Upper lobe of left lung (tissue), 6 donors: ENCODE data around the gene HOXA5. TPM values are rescaled to one million over a fixed set of nuclear protein-coding genes. Genes with fewer than 3 reads are reported as not detected.

Source experiments
- ATAC-seq, 2 donors: fragments of 200-7000 bp; cut with Tn5 transposase; one replicate each; pipeline ENCODE4 v1.9.1; 2022; ENCODE audit warnings: mild to moderate bottlenecking in 2 of 2, moderate library complexity in 2 of 2; ENCODE audit not compliant: low FRiP score in 2 of 2
- DNase-seq, 2 donors: peaks; one replicate each; pipeline ENCODE4 v3.0.0-alpha.2; 2019 to 2020
- H3K27ac ChIP-seq, 4 donors: fragments of 200-600 bp; sonication (generic); one replicate each; pipeline ENCODE4 v1.5.1; 2016 to 2019
- H3K27me3 ChIP-seq, 4 donors: fragments of 200-600 bp; sonication (generic); one replicate each; pipeline ENCODE4 v1.5.1; 2017 to 2019
- H3K36me3 ChIP-seq, 4 donors: fragments of 200-600 bp; sonication (generic); one replicate each; pipeline ENCODE4 v1.5.1; 2016 to 2019
- H3K4me1 ChIP-seq, 4 donors: fragments of 200-600 bp; sonication (generic); one replicate each; pipeline ENCODE4 v1.5.1; 2018 to 2019
- H3K4me3 ChIP-seq, 4 donors: fragments of 200-600 bp; sonication (generic); one replicate each; pipeline ENCODE4 v1.5.1; 2017 to 2019; ENCODE audit warnings: mild to moderate bottlenecking in 2 of 4, moderate library complexity in 1 of 4
- H3K9me3 ChIP-seq, 4 donors: fragments of 200-600 bp; sonication (generic); one replicate each; pipeline ENCODE4 v1.5.1; 2018 to 2019
- CTCF ChIP-seq, 6 experiments: fragments of 450-650 bp in 4 of 6; fragments of 200-600 bp in 2 of 6; sonication (generic) in 2 of 6; IDR thresholded peaks; one replicate each; pipeline ENCODE4 v1.5.1; 2016 to 2019; ENCODE audit warnings: antibody characterized with exemption in 6 of 6
- EP300 ChIP-seq, 4 donors: sonication (generic); formaldehyde crosslinking; IDR thresholded peaks; one replicate each; pipeline ENCODE4 v1.5.1; 2017; ENCODE audit warnings: antibody characterized with exemption in 4 of 4, control low read depth in 2 of 4
- POLR2A ChIP-seq, 4 donors: fragments of 450-650 bp; IDR thresholded peaks; one replicate each; pipeline ENCODE4 v1.5.1; 2016 to 2017; ENCODE audit warnings: antibody characterized with exemption in 4 of 4, mild to moderate bottlenecking in 2 of 4
- POLR2AphosphoS5 ChIP-seq, 2 donors: sonication (generic); formaldehyde crosslinking; IDR thresholded peaks; one replicate each; pipeline ENCODE4 v1.5.1; 2017; ENCODE audit warnings: antibody characterized with exemption in 2 of 2
- WGBS, 2 donors: methylation state at CpG; one replicate each; pipeline ENCODE4 v1.1.5; 2017 to 2018; 5-methylcytosine and 5-hydroxymethylcytosine counted together
- total RNA-seq, 6 donors: library from RNA; depleted of rRNA in 4 of 6; stranded (reverse); fragments of >200 nt in 4 of 6; gene quantifications; one replicate each; pipeline versions ENCODE4 v1.1.0 to v1.2.1, GENCODE V29; 2016 to 2021
- donor health status: DM: no; HTN: no; CAD: no; lungs with moderate emphysema.
- donor health status: DM: no; HTN: yes; CAD: no; lungs with severe emphysema.

The HOXA5 gene
- total RNA-seq, 6 donors from 2014 or later, result 7.8 to 79.9 (median 16.9) TPM

DNA sequence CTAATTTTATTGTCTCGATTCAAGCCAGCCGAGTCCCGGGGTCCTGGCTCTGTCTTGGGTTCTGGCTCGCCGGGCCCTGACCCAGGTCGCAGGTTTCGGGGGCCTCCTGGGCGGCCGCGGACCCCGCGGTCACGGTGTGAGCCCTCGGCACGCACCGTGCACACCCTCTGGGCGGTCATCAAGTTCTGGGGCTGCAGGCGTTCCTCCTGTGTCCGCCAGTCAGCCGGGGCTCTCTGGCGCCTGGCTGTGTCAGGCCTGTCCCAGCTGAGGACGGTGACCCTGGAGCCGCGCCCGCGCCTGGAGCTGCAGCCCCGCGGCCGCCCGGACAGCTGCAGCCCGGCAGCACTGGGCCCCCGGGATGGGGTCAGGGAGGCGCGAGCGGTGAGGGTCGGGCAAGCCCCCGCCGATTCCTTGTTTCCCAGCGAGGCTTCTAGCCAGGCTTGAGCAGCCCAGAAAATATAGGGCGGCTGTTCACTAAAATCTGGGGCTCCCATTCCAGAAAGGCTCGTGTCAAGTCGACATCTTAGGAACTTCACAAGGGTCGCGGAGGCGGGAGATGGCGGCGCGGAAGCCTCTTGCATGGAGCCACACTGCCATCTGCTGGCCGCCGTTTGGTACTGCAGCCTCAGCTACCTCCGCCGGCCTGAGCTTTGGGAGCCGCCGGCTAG is 17.2 kb upstream of the HOXA5 start:
- peak; percentile 89 to 95 for DNase-seq

GRCh38 chr7:27160145-27160545 is 16.7 kb upstream of the HOXA5 start:
- 50 to 69% methylated on average over 17 to 23 of the region's 23 CpGs for WGBS, 2 donors
- DNase-seq (peak; percentile 14 to 72), ATAC-seq (no peak)
- no peak overlapping the region for H3K27ac ChIP-seq
- no peaks in the 10 kb centered on the region for H3K9me3 ChIP-seq
- peak overlapping the region in 3 of 4 donors; percentile 44 to 73 (median 47) for H3K4me3 ChIP-seq
- H3K27me3 ChIP-seq, result peaks cover 2 to 65% (median 30%) of the 10 kb centered on the region in 4 donors
- H3K4me1 ChIP-seq, result peaks cover 23 to 59% (median 44%) of the 10 kb centered on the region in 4 donors
- TF ChIP-seq POLR2A (IDR thresholded peaks at IDR 0.05) (no peak), POLR2AphosphoS5 (IDR thresholded peaks at IDR 0.05) (no peak), EP300 (IDR thresholded peaks at IDR 0.05) (no peak), CTCF (IDR thresholded peaks at IDR 0.05) (no peak)
- H3K36me3 ChIP-seq, result no peaks in the 10 kb centered on the region

More for the DNA sequence above, 17.2 kb upstream of the HOXA5 start:
- Histone ChIP-seq H3K4me1 (peaks cover 18 to 59% (median 44%) of the 10 kb centered on the region in 4 donors), H3K36me3 (no peaks in the 10 kb centered on the region), H3K27ac (peak overlapping the region in 1 of 4 donors; percentile 68), H3K4me3 (peak overlapping the region; percentile 39 to 73 (median 46)), H3K9me3 (no peaks in the 10 kb centered on the region), H3K27me3 (peaks cover 2 to 65% (median 30%) of the 10 kb centered on the region in 4 donors)
- TF ChIP-seq POLR2AphosphoS5 (IDR thresholded peaks at IDR 0.05) (no peak), EP300 (IDR thresholded peaks at IDR 0.05) (no peak), CTCF (IDR thresholded peaks at IDR 0.05) (peak; percentile 98 to 99 (median 99)), POLR2A (IDR thresholded peaks at IDR 0.05) (no peak)
- WGBS, 2 donors, result 5 to 14% methylated on average over 11 to 34 of the region's 54 CpGs
- ATAC-seq, result peak; percentile 88 to 93

GRCh38 chr7:27159266-27160144 is 16.0 kb upstream of the HOXA5 start:
- ATAC-seq, result no peak
- Histone ChIP-seq H3K27me3 (peaks cover 0 to 65% (median 30%) of the 10 kb centered on the region in 4 donors), H3K4me3 (peak overlapping the region in 1 of 4 donors; percentile 73), H3K4me1 (peaks cover 28 to 59% (median 44%) of the 10 kb centered on the region in 4 donors), H3K27ac (no peak overlapping the region), H3K36me3 (no peaks in the 10 kb centered on the region), H3K9me3 (no peaks in the 10 kb centered on the region)
- peak in 1 of 2 donors; percentile 11 for DNase-seq
- 54 to 71% methylated on average over 22 to 27 of the region's 27 CpGs for WGBS, 2 donors
- no peak for TF ChIP-seq EP300 (IDR thresholded peaks at IDR 0.05)
- TF ChIP-seq CTCF (IDR thresholded peaks at IDR 0.05), result no peak
- TF ChIP-seq POLR2A (IDR thresholded peaks at IDR 0.05), result no peak
- TF ChIP-seq POLR2AphosphoS5 (IDR thresholded peaks at IDR 0.05), result no peak

DNA sequence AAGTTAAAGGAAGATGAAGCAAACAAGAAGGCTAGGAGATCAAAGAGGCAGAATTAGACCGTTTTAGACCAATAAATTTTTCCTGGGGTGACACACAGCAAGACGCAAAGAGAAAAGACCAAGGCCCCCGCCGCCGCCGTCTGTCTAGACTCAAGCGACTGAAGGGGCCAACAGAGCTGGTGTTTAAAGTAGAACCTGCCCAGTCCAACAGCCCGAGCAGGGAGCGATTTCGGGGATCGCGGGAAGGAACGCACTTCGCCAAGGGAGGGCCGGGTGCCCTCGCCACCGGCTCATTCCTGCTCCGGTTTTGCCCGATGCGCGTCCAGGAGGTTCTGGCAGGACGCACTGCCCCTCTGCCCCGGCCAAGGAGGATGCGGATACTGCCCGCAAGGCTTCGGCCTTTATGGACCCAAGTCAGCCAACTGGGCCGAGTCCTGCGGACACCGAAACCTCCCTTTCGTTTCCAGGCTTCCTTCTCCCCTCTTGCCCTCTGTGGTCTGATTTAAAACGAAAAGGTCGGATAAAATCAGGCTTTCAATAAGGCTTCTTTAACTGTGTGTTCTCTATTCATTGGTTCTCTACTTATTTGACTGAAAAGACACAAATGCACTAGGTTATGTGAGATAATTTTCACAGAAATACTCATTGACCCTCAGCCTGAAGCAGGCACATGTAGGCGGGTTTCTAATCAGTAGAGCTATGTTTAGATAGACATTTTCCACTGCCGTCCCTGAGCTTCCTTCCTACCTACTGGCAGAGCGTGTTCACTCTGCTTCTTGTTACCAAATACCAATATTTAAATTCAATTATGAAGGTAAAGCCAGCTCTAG is 15.2 kb upstream of the HOXA5 start:
- Histone ChIP-seq H3K4me1 (peaks cover 28 to 53% (median 41%) of the 10 kb centered on the region in 4 donors), H3K27me3 (peaks cover 0 to 66% (median 29%) of the 10 kb centered on the region in 4 donors), H3K36me3 (no peaks in the 10 kb centered on the region), H3K9me3 (no peaks in the 10 kb centered on the region), H3K4me3 (no peak overlapping the region), H3K27ac (no peak overlapping the region)
- ATAC-seq (no peak), DNase-seq (peak; percentile 15 to 58)
- 35 to 57% methylated on average over 28 to 35 of the region's 35 CpGs for WGBS, 2 donors
- TF ChIP-seq CTCF (IDR thresholded peaks at IDR 0.05) (no peak), POLR2A (IDR thresholded peaks at IDR 0.05) (no peak), POLR2AphosphoS5 (IDR thresholded peaks at IDR 0.05) (no peak), EP300 (IDR thresholded peaks at IDR 0.05) (no peak)
